Measurements from ENCODE around the gene EPC2.
A peak's percentile ranks its signal among the peaks of the same experiment; 100 is the strongest.

- TF ChIP-seq, protein P1, sequence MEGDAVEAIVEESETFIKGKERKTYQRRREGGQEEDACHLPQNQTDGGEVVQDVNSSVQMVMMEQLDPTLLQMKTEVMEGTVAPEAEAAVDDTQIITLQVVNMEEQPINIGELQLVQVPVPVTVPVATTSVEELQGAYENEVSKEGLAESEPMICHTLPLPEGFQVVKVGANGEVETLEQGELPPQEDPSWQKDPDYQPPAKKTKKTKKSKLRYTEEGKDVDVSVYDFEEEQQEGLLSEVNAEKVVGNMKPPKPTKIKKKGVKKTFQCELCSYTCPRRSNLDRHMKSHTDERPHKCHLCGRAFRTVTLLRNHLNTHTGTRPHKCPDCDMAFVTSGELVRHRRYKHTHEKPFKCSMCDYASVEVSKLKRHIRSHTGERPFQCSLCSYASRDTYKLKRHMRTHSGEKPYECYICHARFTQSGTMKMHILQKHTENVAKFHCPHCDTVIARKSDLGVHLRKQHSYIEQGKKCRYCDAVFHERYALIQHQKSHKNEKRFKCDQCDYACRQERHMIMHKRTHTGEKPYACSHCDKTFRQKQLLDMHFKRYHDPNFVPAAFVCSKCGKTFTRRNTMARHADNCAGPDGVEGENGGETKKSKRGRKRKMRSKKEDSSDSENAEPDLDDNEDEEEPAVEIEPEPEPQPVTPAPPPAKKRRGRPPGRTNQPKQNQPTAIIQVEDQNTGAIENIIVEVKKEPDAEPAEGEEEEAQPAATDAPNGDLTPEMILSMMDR (conservative IDR thresholded peaks at IDR 0.05; ENCODE audit: low read length), result 0 out of 2 replicates have a peak, but pooled peaks have one; percentile 25
- no peak for TF ChIP-seq EZH2phosphoT487 (IDR thresholded peaks at IDR 0.05; ENCODE audit: borderline replicate concordance, low read depth, low read length)
Measured at GRCh38 chr2:148644883-148645538, 460 bp downstream of the EPC2 start.
